Ishikawa (cell line): ENCODE measurements around the gene CACNB2.

Source experiments
- CEBPB ChIP-seq: IDR thresholded peaks from 2 replicates; pipeline ENCODE4 v1.6.1; 2012
- CREB1 ChIP-seq: IDR thresholded peaks from 2 replicates; pipeline ENCODE4 v1.6.1; 2012; ENCODE audit warnings: low read depth
- EGR1 ChIP-seq: IDR thresholded peaks from 2 replicates; pipeline ENCODE4 v1.6.1; 2012
- EP300 ChIP-seq: IDR thresholded peaks from 2 replicates; pipeline ENCODE4 v1.6.1; 2012; ENCODE audit warnings: borderline replicate concordance
- FOXM1 ChIP-seq: IDR thresholded peaks from 2 replicates; pipeline ENCODE4 v1.6.1; 2012; ENCODE audit warnings: low read depth, borderline replicate concordance
- NFIC ChIP-seq: IDR thresholded peaks from 2 replicates; pipeline ENCODE4 v1.6.1; 2012
- RAD21 ChIP-seq: IDR thresholded peaks from 2 replicates; pipeline ENCODE4 v1.6.1; 2012; ENCODE audit warnings: low read depth
- REST ChIP-seq: IDR thresholded peaks from 2 replicates; pipeline ENCODE4 v1.6.1; 2012; ENCODE audit warnings: low read depth, mild to moderate bottlenecking
- TAF1 ChIP-seq: IDR thresholded peaks from 2 replicates; pipeline ENCODE4 v1.6.1; 2012; ENCODE audit warnings: low read depth, mild to moderate bottlenecking
- TCF12 ChIP-seq: IDR thresholded peaks from 2 replicates; pipeline ENCODE4 v1.6.1; 2012; ENCODE audit warnings: low read depth
- TEAD4 ChIP-seq: IDR thresholded peaks from 2 replicates; pipeline ENCODE4 v1.6.1; 2012
- USF1 ChIP-seq: IDR thresholded peaks from 2 replicates; pipeline ENCODE4 v1.6.1; 2012
- YY1 ChIP-seq: IDR thresholded peaks from 2 replicates; pipeline ENCODE4 v1.6.1; 2012; ENCODE audit warnings: low read depth
- ZBTB7A ChIP-seq: IDR thresholded peaks from 2 replicates; pipeline ENCODE4 v1.6.1; 2012; ENCODE audit warnings: low read depth
- TF ChIP-seq, protein P1 (sequence below): IDR thresholded peaks from 2 replicates; pipeline ENCODE4 v1.6.1; 2012

Gene CACNB2

DNA sequence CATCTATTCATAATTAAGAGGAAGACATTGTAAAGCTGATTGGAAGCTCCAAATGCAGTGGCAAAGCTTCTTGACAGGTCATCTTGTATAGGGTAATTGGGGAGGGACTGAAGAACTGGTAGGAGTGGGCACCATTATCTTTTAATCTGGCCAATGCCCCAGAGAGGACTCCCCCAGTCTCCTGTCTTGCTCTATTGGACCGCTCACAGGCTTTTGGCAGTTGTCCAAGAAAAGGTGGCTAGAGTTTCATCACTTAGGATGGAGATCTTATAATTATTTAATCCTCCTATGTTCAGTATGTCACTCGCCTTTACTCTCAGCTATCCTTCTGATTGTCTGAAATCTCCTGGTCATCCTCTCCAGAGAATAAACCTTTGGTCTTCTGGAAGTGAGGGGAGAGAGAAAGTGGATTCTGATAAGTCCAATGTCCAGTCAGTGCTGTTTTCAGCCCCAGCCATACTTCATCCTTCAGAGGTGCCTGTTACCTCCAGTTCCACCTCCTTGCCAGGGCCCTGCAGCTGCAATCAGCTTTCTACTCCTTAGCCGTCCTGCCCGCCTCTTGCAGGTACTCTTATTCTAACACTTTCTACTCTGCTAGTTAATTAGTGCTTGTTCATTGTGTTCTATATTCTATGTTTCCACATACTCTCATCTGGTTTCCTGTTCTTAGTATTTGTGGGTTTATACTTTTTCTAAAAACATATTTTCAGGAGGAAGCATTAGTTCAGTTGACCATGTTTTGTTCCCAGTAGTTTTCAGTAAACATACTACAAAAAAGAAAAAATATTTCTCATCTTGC is 269.6 kb downstream of the CACNB2 start:
- no peak for TF ChIP-seq ZBTB7A
- no peak for TF ChIP-seq TCF12
- no peak for TF ChIP-seq CEBPB
- TF ChIP-seq EP300, result no peak
- TF ChIP-seq FOXM1, result no peak
- TF ChIP-seq NFIC, result no peak
- TF ChIP-seq, protein P1, sequence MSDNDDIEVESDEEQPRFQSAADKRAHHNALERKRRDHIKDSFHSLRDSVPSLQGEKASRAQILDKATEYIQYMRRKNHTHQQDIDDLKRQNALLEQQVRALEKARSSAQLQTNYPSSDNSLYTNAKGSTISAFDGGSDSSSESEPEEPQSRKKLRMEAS, result no peak

GRCh38 chr10:18414061-18414460 is 273.8 kb downstream of the CACNB2 start:
- TF ChIP-seq RAD21 (no peak), CREB1 (no peak)

DNA sequence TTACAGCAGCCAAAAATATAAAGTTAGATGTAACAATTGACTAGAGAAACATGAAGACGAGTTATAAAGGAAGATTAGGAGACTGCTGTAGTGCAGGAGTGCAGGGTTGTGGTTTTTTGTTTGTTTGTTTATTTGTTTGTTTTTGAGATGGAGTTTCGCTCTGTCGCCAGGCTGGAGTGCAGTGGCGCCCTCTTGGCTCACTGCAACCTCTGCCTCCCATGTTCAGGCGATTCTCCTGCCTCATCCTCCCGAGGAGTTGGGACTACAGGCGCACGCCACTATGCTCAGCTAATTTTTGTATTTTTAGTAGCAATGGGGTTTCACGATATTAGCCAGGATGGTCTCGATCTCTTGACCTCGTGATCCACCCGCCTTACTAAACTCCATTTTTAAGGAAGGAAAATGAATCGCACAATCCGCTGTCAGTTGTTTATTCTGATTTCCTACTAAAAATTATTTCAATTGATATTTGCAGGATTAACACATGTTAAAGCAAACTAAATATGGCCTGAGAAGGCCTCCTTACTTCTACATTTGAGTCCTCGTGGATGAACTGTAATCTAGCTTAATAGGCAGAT is 277.8 kb downstream of the CACNB2 start:
- TF ChIP-seq TAF1 (no peak), NFIC (no peak), CREB1 (no peak), TCF12 (no peak), EGR1 (no peak), CEBPB (no peak), REST (no peak), USF1 (no peak), FOXM1 (no peak), TEAD4 (no peak), RAD21 (no peak)

DNA sequence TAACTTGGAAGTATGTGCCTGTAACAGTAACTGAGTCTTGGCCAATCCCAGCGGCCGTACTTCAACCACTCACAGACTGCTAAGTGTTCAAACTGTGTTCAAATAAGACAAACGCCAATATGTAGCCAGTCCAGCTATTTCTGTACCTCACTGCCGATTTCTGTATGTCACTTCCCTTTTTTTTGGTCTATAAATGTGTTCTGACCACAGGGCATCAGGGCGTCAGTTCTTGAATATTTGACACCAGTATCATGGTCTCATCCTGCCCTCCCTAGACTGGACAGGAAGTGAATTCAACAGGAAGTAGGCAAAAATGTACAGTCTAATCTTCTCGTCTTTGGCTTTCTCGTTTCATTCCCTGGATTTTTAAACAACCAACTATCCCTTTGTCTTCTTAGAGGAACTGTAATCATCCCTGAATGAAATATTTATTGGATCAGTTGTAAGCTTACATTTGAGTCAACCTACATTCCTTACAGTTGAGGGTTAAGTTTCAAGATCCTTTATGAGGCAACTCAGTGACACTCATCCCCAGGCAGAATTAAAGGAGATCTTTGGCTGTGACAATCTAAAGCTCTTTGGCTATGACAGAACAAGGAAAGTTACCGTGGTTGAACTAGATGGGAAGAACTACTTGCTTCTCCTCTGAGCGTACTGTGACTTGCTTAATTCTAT is 278.5 kb downstream of the CACNB2 start:
- TF ChIP-seq ZBTB7A, result no peak
- TF ChIP-seq REST, result no peak
- no peak for TF ChIP-seq USF1
- TF ChIP-seq CREB1, result no peak
- TF ChIP-seq RAD21, result no peak
- no peak for TF ChIP-seq CEBPB
- no peak for TF ChIP-seq EGR1
- TF ChIP-seq, protein P1, result no peak
- TF ChIP-seq YY1, result no peak
- no peak for TF ChIP-seq TCF12
- TF ChIP-seq FOXM1, result no peak
- TF ChIP-seq NFIC, result no peak

- no peak for TF ChIP-seq CEBPB
- TF ChIP-seq EP300, result no peak
- no peak for TF ChIP-seq YY1
- TF ChIP-seq RAD21, result no peak
- no peak for TF ChIP-seq TAF1
- no peak for TF ChIP-seq FOXM1
- no peak for TF ChIP-seq NFIC
- no peak for TF ChIP-seq TEAD4
- TF ChIP-seq USF1, result no peak
- no peak for TF ChIP-seq CREB1
- TF ChIP-seq EGR1, result no peak
- TF ChIP-seq ZBTB7A, result no peak
- TF ChIP-seq, protein P1, result no peak
- TF ChIP-seq REST, result no peak
These were observed 279.7 kb downstream of the CACNB2 start for GRCh38 chr10:18419945-18420344.
